DND-41 (cell line): ENCODE measurements around the gene IL17RB.

Source experiments
- EZH2 ChIP-seq: IDR thresholded peaks from 3 replicates; pipeline ENCODE4 v1.6.1; 2012; ENCODE audit warnings: borderline replicate concordance, low read depth, mild to moderate bottlenecking, moderate library complexity, low read length, inconsistent platforms; ENCODE audit not compliant: severe bottlenecking
- TF ChIP-seq, protein P1 (sequence below): IDR thresholded peaks from 2 replicates; pipeline ENCODE4 v1.5.1; 2012; ENCODE audit warnings: borderline replicate concordance, low read length, moderate library complexity, mild to moderate bottlenecking; ENCODE audit not compliant: poor library complexity, severe bottlenecking; ENCODE audit errors: extremely low read depth

DNA sequence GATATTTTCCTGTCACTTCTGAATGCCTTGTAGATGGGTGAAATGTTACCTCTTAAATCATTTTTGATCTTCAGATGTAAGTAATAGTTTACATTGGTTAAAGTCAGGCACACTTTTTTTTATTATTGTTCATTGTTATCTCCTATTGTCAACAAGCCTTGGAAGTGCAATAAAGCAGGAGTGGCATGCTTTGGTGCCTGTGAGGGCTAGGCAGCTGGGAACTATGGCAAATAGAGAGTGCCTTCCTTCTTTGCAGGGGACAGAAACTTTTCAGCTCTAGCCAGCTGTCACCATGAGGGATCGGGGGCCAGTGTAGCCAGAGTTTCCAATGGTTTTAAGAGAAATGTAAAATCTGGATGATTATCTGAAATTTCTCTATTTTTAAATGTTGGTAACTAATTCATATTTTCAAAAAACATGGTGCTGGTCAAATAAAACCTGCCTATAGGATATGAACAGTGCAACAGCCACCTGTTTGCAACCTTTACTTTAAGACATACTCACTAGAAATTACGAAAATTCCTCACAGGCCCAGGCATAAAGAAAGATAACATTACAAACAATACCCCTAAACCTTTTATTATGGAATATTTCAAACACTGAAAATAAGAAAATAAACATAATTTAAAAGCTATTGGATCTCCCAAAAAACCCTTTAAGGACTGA is 54.4 kb downstream of the IL17RB start:
- TF ChIP-seq, protein P1, sequence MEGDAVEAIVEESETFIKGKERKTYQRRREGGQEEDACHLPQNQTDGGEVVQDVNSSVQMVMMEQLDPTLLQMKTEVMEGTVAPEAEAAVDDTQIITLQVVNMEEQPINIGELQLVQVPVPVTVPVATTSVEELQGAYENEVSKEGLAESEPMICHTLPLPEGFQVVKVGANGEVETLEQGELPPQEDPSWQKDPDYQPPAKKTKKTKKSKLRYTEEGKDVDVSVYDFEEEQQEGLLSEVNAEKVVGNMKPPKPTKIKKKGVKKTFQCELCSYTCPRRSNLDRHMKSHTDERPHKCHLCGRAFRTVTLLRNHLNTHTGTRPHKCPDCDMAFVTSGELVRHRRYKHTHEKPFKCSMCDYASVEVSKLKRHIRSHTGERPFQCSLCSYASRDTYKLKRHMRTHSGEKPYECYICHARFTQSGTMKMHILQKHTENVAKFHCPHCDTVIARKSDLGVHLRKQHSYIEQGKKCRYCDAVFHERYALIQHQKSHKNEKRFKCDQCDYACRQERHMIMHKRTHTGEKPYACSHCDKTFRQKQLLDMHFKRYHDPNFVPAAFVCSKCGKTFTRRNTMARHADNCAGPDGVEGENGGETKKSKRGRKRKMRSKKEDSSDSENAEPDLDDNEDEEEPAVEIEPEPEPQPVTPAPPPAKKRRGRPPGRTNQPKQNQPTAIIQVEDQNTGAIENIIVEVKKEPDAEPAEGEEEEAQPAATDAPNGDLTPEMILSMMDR: no peak
- TF ChIP-seq EZH2: no peak
